ENCODE measurements around the gene ABCD3. TPM values are rescaled to one million over a fixed set of nuclear protein-coding genes. Genes with fewer than 3 reads are reported as not detected.

ABCD3 gene
- total and polyA plus RNA-seq, 5 donors: 24.4 to 62.0 (median 55.8) TPM

- Histone ChIP-seq H3K4me3 (ENCODE audit: low read length) (no peak overlapping the region), H3K9me3 (ENCODE audit: control insufficient read depth, low read length) (no peaks in the 10 kb centered on the region), H3K27ac (ENCODE audit: low read length) (no peak overlapping the region), H3K27me3 (ENCODE audit: control insufficient read depth, insufficient read depth) (no peaks in the 10 kb centered on the region), H3K4me1 (ENCODE audit: control insufficient read depth, insufficient read depth, low read length) (no peaks in the 10 kb centered on the region)
- ATAC-seq: no peak
- no peak for DNase-seq
- intact Hi-C loops (cut with DNase I): no loop called here
- 77% methylated on average over 5 of the region's 5 CpGs for WGBS
Measured at GRCh38 chr1:94550800-94551241, 132.6 kb downstream of the ABCD3 start.

DNA sequence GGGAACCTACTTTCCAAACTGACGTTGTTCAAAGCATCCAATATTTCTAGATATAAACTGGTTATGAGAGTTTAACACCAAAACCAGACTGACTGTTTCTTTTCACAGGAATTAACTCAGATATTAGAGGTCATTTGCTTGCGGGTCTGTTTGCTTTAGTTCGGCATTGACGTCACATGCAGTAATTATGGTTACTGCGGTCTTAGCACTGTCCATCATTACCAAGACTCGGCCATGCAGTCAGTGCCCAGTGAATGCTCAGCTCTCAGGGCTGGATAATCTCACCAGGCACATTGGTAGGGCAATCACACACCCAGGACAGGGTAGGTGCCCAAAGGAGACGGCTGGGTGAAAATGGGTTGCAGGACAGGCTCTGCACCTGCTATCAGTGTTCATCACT lies 133.3 kb downstream of the ABCD3 start:
- H3K9me3 ChIP-seq (ENCODE audit: control insufficient read depth, low read length): no peaks in the 10 kb centered on the region
- H3K4me1 ChIP-seq (ENCODE audit: control insufficient read depth, insufficient read depth, low read length): no peaks in the 10 kb centered on the region
- no peaks in the 10 kb centered on the region for H3K27me3 ChIP-seq (ENCODE audit: control insufficient read depth, insufficient read depth)
- no peak for ATAC-seq
- no peak for DNase-seq
- intact Hi-C loops (cut with DNase I): no loop called here
- H3K27ac ChIP-seq (ENCODE audit: low read length): no peak overlapping the region
- WGBS: 90% methylated on average over 7 of the region's 7 CpGs
- H3K4me3 ChIP-seq (ENCODE audit: low read length): no peak overlapping the region

DNA sequence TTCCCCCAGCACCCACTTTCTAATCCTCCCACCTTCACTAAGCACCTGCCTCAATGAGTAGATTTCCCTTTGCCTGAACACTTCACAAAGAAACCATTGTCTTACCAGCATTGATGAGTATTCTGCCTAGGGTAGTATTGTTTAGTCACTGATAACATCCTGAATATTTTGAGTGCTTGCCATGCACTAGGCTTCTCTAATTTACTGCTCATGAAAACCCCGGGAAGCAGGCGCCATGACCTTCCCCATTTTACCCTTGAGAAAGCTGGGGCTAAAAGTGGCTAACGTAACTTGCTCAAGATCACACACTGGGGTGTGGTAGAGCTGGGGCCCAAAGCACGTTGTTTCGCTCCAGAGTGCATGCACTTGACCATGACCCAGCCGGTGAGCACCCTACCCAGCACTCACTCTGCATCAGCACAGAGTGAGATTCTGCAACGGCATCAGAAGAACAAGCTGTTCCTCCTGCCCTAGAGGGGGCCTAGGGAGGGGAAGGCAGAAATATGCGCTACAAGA lies 133.9 kb downstream of the ABCD3 start:
- peak overlapping the region; percentile 47 for H3K27ac ChIP-seq (ENCODE audit: low read length)

DNA sequence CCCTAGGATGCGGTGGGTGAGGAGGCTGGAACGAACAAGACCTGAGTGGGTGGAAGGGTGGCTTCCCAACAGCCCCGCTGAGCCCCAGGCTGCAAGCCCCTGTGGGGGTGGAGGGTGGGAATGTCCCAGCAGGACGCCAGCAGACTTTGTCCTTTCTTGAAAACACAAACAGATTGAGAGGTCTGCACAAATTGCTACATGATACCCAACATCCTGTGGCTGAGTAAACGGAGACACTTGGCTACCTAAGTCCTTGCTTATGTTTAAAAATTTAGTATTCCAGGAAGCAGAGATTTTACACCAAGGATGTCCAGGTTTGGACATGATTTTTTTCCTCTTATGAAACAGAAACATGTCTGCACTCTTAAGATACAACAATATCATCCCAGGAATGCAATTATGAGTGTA lies 135.1 kb downstream of the ABCD3 start:
- peak in 1 of 2 donors; percentile 22 for ATAC-seq
- intact Hi-C loops (cut with DNase I): no loop called here
- Histone ChIP-seq H3K27me3 (ENCODE audit: control insufficient read depth, insufficient read depth) (no peaks in the 10 kb centered on the region), H3K27ac (ENCODE audit: low read length) (no peak overlapping the region), H3K4me1 (ENCODE audit: control insufficient read depth, insufficient read depth, low read length) (no peaks in the 10 kb centered on the region), H3K9me3 (ENCODE audit: control insufficient read depth, low read length) (no peaks in the 10 kb centered on the region), H3K4me3 (ENCODE audit: low read length) (no peak overlapping the region)
- 43% methylated on average over 5 of the region's 5 CpGs for WGBS
- no peak for DNase-seq

More for the DNA sequence above, 133.9 kb downstream of the ABCD3 start:
- no peaks in the 10 kb centered on the region for H3K9me3 ChIP-seq (ENCODE audit: control insufficient read depth, low read length)
- H3K27me3 ChIP-seq (ENCODE audit: control insufficient read depth, insufficient read depth): no peaks in the 10 kb centered on the region
- no peaks in the 10 kb centered on the region for H3K4me1 ChIP-seq (ENCODE audit: control insufficient read depth, insufficient read depth, low read length)
- 59% methylated on average over 8 of the region's 8 CpGs for WGBS
- intact Hi-C loops (cut with DNase I): no loop called here
- ATAC-seq: peak; percentile 89 to 93
- H3K4me3 ChIP-seq (ENCODE audit: low read length): no peak overlapping the region
- DNase-seq: peak; percentile 21 to 73 (median 63)

DNA sequence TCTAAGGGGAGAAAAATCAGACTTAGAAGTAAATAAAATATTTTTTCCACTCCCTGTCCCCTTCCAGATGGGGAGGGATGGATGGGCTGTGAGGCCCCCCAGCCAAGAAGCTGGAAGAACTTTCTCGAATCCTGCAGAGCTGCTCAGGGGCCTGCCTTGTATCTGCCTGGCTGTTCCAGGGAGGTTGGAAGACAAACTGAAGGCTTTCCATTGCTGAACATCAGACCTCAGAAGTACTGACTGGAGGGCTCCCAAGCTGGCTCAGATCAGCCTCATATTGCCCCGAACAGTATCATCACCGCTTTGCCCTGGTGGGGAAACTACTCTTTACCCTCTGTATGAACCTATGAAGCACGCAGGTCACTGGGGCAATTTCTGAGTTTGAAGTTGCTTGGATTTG lies 135.7 kb downstream of the ABCD3 start:
- intact Hi-C loops (cut with DNase I): no loop called here
- 75% methylated on average over 4 of the region's 4 CpGs for WGBS
- no peak overlapping the region for H3K4me3 ChIP-seq (ENCODE audit: low read length)
- H3K4me1 ChIP-seq (ENCODE audit: control insufficient read depth, insufficient read depth, low read length): no peaks in the 10 kb centered on the region
- H3K9me3 ChIP-seq (ENCODE audit: control insufficient read depth, low read length): no peaks in the 10 kb centered on the region
- ATAC-seq: no peak
- no peak for DNase-seq
- H3K27ac ChIP-seq (ENCODE audit: low read length): no peak overlapping the region
- no peaks in the 10 kb centered on the region for H3K27me3 ChIP-seq (ENCODE audit: control insufficient read depth, insufficient read depth)

- WGBS: 89% methylated on average over 5 of the region's 5 CpGs
Measured at GRCh38 chr1:94554580-94554979, 136.4 kb downstream of the ABCD3 start.

GRCh38 chr1:94555091-94555490 lies 136.9 kb downstream of the ABCD3 start:
- intact Hi-C loops (cut with DNase I): no loop called here
- Histone ChIP-seq H3K27ac (ENCODE audit: low read length) (no peak overlapping the region), H3K4me3 (ENCODE audit: low read length) (no peak overlapping the region), H3K9me3 (ENCODE audit: control insufficient read depth, low read length) (no peaks in the 10 kb centered on the region), H3K27me3 (ENCODE audit: control insufficient read depth, insufficient read depth) (no peaks in the 10 kb centered on the region), H3K4me1 (ENCODE audit: control insufficient read depth, insufficient read depth, low read length) (no peaks in the 10 kb centered on the region)
- WGBS: 92% methylated on average over 5 of the region's 5 CpGs
- ATAC-seq: no peak
- no peak for DNase-seq

More at GRCh38 chr1:94554580-94554979, 136.4 kb downstream of the ABCD3 start:
- DNase-seq (no peak), ATAC-seq (no peak)
- H3K4me1 ChIP-seq (ENCODE audit: control insufficient read depth, insufficient read depth, low read length): no peaks in the 10 kb centered on the region
- intact Hi-C loops (cut with DNase I): no loop called here
- H3K9me3 ChIP-seq (ENCODE audit: control insufficient read depth, low read length): no peaks in the 10 kb centered on the region
- H3K4me3 ChIP-seq (ENCODE audit: low read length): no peak overlapping the region
- no peak overlapping the region for H3K27ac ChIP-seq (ENCODE audit: low read length)
- H3K27me3 ChIP-seq (ENCODE audit: control insufficient read depth, insufficient read depth): no peaks in the 10 kb centered on the region

DNA sequence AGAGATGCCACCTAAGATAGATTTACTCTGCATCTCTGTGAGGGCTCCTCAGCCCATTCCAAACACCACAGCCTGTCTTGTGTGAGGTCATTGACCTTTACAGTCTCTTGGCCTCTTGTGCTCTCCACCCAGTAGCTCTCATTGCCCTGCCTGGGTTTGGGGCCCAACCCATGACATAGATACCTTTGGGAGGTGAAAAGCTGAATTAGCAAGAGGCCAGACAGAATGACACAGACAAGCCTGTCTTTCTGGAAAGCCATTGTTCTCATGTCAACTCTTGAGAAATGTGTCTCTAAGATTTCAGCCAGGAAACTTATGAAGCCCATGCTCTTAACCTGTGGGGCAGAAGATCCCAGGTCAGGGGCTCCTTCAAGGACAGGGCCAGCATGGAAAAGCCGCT lies 141.7 kb downstream of the ABCD3 start:
- 93% methylated on average over 1 of the region's 1 CpG for WGBS
- Histone ChIP-seq H3K4me1 (ENCODE audit: control insufficient read depth, insufficient read depth, low read length) (no peaks in the 10 kb centered on the region), H3K9me3 (ENCODE audit: control insufficient read depth, low read length) (no peaks in the 10 kb centered on the region), H3K27me3 (ENCODE audit: control insufficient read depth, insufficient read depth) (no peaks in the 10 kb centered on the region), H3K4me3 (ENCODE audit: low read length) (no peak overlapping the region), H3K27ac (ENCODE audit: low read length) (no peak overlapping the region)
- intact Hi-C loops (cut with DNase I): no loop called here
- ATAC-seq (no peak), DNase-seq (no peak)

- DNase-seq (no peak), ATAC-seq (no peak)
- no peak overlapping the region for H3K4me3 ChIP-seq (ENCODE audit: low read length)
- WGBS: 81% methylated on average over 1 of the region's 1 CpG
- no peak overlapping the region for H3K27ac ChIP-seq (ENCODE audit: low read length)
- intact Hi-C loops (cut with DNase I): no loop called here
- H3K27me3 ChIP-seq (ENCODE audit: control insufficient read depth, insufficient read depth): no peaks in the 10 kb centered on the region
- no peaks in the 10 kb centered on the region for H3K9me3 ChIP-seq (ENCODE audit: control insufficient read depth, low read length)
- H3K4me1 ChIP-seq (ENCODE audit: control insufficient read depth, insufficient read depth, low read length): no peaks in the 10 kb centered on the region
Measured at GRCh38 chr1:94560333-94560732, 142.1 kb downstream of the ABCD3 start.

DNA sequence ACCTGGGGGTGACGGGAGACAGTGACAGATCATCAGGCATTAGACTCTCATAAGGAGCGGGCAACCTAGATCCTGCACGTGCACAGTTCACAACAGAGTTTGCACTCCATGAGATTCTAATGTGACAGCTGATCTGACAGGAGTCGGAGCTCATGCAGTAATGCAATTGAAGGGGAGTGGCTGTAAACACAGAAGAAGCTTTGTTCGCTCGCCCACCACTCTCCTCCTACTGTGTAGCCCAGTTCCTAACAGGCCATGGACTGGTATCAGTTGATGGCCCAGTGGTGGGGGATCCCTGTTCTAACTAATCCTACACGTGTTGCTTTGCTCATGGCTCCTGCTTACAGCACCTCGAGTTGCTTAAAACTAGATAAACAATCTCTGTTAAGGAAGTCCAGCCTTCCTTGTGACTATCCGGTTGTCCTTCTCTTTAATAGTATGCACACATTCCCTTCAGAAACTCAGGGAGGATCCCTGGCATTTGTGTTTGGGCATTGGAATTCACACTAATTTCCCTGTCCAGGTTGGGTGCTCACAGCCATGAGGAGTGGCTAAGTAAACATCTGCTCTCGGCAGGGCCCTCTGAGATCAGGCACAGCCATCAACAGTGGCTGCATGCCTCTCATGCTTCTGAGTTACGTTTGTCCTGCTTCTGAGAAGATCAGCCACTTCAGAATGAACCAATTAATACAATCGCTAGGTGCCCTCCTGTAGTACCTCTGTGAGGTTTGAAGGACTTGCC lies 144.5 kb downstream of the ABCD3 start:
- intact Hi-C loops (cut with DNase I): no loop called here
- DNase-seq (no peak), ATAC-seq (no peak)
- Histone ChIP-seq H3K4me3 (ENCODE audit: low read length) (no peak overlapping the region), H3K27me3 (ENCODE audit: control insufficient read depth, insufficient read depth) (no peaks in the 10 kb centered on the region), H3K27ac (ENCODE audit: low read length) (no peak overlapping the region), H3K9me3 (ENCODE audit: control insufficient read depth, low read length) (no peaks in the 10 kb centered on the region), H3K4me1 (ENCODE audit: control insufficient read depth, insufficient read depth, low read length) (no peaks in the 10 kb centered on the region)
- 71% methylated on average over 12 of the region's 12 CpGs for WGBS

DNA sequence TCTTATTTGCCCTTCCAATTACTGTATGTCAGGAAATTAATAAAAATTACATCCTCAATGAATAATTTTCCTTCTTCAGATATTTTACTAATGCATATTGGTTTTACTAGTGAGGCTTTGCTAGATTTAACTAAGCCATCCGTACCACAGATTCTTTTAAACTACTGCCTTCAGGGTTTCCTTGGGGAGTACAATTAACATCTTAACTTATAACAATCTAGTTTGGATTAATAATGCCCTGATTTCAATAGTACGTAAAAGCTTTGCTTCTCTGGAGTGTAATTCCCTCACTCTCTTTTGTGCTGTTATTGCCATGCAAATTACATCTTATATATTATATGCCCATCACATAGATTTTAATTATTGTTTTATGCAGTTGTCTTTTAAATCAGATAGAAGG lies 147.7 kb downstream of the ABCD3 start:
- 97% methylated on average over 2 of the region's 2 CpGs for WGBS
- Histone ChIP-seq H3K27me3 (ENCODE audit: control insufficient read depth, insufficient read depth) (no peaks in the 10 kb centered on the region), H3K27ac (ENCODE audit: low read length) (no peak overlapping the region), H3K4me3 (ENCODE audit: low read length) (no peak overlapping the region), H3K9me3 (ENCODE audit: control insufficient read depth, low read length) (no peaks in the 10 kb centered on the region), H3K4me1 (ENCODE audit: control insufficient read depth, insufficient read depth, low read length) (no peaks in the 10 kb centered on the region)
- intact Hi-C loops (cut with DNase I): no loop called here
- ATAC-seq (no peak), DNase-seq (no peak)

Measured in right cardiac atrium (tissue), 5 donors.